Measurements from ENCODE around the gene HYAL3. TPM values are rescaled to one million over a fixed set of nuclear protein-coding genes. Genes with fewer than 3 reads are reported as not detected.
"Not testable (repeated sequence)": the region's sequence is repeated elsewhere in the genome, so short reads cannot be mapped to it uniquely, and the experiment has no call there.

Gene HYAL3
- total RNA-seq, 1 donor from 2014 or later = 12.5 TPM

DNA sequence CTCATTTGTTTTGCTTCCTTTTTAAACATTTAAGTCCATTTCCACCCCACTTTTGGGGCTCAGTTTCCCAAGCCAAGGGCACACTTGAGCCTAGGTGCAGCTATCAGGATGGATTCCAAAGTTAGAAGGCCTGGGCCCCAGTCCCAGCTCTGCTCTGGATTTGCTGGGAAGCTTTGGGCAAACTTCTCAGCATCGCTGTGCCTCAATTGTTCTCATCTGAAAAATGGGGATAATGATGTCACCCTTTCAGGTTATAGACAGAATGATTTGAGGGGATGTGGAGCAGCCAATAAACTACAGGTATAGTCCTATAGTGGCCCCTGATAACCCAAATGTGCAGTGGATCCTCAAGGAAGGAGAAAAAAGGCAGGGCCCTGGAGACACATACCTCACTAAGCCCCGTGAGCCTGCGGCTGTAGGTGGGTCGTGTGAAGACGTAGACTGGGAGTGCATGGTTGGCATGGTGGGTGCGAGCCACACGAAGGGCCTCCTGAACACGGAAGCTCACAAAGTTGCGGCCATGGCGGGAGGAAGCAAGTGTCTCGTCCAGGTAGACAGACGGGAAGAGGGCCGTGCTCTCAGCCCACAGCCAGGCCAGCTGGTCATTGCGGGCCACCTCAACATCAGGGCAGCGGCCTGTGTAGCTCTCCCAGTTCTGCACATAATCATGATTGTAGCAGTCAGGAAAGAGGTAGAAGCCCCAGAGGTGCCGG lies 20.1 kb upstream of the HYAL3 start:
- intact Hi-C loops (cut with micrococcal nuclease) = no loop called here

DNA sequence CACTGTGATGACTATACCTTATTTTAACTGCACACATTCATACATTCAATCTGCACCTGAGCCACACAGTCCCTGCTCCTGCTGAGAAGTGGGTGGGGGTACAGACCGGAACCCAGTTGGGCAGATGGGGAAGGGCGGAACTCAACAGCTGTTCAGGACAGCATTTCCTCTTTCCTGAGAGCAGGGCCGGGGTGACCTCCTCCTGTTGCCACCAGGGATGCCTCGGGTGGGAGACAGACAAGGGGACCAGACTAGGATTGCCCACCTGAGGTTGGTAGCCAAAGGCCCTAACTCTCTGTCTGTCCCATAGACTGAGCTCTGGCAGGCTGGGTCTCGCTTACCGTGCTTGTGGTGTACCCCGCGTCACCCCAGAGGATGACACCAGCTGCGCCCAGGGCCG lies 19.4 kb upstream of the HYAL3 start:
- intact Hi-C loops (cut with micrococcal nuclease) = no loop called here

DNA sequence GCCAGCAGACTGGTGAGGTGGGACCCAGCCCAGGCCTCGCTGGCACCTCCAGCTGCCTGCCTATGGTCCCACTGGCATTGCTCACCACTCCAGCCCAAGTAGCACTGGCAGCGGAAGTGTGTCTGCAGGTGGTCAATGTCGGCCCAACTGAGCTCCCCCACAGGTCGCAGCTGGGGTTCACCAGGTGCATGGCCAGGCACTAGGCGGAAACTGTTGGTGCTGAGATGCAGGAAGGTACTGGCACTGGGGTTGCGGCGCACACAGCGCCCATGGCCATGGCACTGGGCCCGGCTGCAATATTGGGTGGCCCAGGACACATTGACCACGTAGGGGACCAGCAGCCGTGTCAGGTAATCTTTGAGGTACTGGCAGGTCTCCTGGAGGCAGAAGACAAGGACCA lies 19.0 kb upstream of the HYAL3 start:
- intact Hi-C loops (cut with micrococcal nuclease) = no loop called here

DNA sequence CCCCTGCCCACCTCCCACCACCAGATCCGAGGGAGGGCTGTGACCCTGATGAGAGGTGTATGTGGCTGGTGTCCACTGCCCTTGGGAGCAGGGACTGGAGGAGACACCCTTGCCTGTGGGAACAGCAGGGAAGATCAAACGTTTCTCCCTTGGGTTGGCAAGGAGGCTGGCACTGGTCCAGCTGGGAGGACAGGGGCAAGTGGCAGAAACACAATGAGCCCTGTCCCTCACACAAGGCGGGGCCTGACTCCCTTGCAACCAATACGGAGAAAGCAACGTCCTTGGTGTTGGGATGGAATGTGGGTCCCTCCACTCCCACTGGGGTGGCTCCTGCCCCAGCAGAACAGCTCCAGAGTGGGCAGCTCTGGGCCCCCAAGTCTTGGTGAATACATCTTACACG lies 18.1 kb upstream of the HYAL3 start:
- intact Hi-C loops (cut with micrococcal nuclease) = no loop called here

DNA sequence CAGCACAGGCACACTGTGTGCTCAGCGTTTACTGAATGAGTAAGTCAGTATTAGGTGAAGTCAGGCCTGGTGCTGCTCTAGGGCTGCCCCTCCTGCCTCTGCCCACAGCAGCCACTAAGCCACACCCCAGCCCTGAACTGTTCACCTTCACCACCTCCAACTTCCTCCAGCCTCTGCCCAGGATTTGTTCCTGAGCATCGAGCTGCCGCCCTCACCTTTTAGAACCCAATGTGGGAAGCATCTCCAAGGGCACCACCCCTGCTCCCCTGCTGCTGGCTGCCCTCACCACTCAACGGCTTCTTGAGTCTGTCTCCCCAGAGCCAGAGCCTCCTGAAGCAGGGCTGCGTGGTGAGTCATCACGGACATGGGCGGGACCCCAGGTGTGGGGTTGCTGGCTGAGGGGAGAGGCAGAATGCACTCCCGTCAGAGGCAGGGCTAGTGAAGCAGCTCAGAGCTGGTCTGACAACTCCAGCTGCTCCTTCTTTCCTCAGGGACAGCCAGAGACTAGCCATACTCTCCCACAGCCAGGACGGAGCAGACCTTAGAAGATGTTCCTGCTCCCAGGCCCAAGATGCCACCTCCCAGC lies 17.5 kb upstream of the HYAL3 start:
- intact Hi-C loops (cut with micrococcal nuclease) = no loop called here

DNA sequence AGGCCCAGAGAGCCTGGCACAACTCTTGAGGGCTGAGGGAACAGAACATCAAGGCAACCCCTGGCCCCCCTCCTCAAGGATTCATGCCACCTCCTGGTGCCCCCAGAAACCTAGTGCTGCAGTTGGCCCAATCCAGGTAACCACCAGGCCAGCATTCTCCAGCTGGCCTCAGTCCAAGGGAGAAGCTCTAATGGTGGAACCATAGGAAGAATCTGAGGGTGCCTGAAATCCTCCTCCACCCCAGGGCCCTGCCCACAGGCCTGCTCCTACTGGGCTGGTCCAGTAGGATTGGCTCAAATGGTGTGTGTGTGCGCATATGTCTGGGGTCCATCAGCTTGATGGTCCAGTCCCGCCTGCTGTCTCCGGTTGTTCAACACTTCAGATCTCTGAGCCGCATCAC lies 15.6 kb upstream of the HYAL3 start:
- intact Hi-C loops (cut with micrococcal nuclease) = no loop called here

DNA sequence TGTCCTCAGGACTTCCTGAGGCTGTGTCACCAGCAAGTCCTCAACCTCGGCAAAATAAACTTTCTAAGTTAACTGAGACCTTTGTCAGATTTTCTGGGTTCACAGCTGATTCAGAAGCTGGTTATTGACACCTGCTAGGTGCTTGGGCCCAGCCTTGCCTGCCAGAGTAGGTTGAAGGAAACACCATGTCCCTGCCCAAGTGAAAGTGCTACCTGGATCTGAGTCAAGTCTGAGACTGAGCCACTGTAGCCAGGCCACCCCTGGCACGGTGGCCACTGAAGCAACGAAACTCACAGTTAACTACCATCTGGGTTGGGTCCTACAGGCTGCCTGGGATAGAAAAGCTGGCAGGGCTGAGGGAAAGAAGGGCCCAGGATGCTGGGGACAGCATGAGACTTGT lies 15.1 kb upstream of the HYAL3 start:
- intact Hi-C loops (cut with micrococcal nuclease) = no loop called here

DNA sequence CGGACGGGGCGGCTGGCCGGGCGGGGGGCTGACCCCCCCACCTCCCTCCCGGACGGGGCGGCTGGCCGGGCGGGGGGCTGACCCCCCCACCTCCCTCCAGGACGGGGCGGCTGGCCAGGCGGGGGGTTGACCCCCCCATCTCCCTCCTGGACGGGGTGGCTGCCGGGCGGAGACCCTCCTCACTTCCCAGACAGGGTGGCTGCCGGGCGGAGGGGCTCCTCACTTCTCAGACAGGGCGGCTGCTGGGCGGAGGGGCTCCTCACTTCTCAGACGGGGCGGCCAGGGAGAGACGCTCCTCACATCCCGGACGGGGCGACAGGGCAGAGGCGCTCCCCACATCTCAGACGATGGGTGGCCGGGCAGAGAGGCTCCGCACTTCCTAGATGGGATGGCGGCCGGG lies 12.8 kb upstream of the HYAL3 start:
- intact Hi-C loops (cut with micrococcal nuclease) = not testable (repeated sequence)

DNA sequence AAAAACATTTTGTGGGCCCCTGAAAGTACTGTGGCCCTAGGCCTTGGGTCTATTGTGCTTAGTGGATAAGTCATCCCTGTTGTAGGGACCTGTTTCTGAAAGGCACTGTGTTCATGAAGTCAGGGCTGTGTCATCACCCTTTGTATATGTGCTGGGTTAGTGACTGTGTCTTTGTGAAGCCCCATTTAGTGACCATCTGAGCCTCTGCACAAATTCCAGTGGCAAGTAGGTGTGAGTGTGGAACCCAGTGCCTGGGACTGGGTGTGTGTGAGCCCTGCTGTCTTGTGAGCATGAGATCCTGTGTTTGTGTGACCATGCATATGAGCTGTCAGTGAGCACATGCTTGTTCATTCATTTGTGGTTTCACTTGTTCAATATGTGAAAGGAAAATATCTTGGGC lies 5.4 kb upstream of the HYAL3 start:
- intact Hi-C loops (cut with micrococcal nuclease) = no loop called here

DNA sequence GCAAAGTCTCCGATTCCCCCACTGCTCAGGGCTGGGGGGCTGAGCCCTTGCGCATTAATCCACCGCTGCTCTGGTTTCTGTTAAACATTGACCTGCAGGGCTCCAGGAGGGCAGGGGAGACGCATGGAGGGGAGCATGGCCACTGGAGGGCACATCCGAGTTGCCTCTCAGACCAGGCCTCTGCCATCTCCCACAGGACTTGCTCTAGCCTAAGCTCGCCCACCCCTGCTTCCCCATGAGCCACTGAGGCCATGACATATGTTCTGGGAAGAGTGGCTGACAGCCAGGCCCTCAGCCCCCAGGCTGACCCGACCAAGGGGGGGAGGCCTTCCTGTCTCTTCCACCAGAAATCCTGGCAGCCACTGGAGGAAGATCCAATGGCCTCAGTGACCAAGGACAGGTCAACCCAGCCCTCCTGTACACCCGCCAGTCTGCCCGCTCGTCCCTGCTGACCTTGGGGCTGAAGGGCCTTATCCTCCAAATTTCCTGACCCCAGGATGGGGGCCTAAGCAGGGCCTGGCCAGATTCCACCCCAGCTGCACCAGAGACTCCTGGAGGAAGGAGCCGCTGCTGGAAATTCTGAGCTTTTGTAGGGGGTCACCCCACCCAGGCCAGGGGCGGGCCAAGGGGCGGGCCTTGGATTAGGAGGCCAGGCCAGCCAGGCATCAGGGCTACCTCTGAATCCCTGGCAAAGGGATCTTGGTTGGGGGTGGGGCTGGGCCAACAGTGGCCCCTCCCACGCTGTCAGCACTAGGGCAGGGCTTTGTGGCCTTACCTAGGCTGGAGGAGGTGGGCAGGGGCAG lies 4.0 kb upstream of the HYAL3 start, which contains the start of gene HYAL1:
HYAL1 (minus strand) TSS at position 562 of the 803 bp plus-strand sequence. CDS start 618 bp downstream, outside the sequence.
- intact Hi-C loops (cut with micrococcal nuclease) = no loop called here

DNA sequence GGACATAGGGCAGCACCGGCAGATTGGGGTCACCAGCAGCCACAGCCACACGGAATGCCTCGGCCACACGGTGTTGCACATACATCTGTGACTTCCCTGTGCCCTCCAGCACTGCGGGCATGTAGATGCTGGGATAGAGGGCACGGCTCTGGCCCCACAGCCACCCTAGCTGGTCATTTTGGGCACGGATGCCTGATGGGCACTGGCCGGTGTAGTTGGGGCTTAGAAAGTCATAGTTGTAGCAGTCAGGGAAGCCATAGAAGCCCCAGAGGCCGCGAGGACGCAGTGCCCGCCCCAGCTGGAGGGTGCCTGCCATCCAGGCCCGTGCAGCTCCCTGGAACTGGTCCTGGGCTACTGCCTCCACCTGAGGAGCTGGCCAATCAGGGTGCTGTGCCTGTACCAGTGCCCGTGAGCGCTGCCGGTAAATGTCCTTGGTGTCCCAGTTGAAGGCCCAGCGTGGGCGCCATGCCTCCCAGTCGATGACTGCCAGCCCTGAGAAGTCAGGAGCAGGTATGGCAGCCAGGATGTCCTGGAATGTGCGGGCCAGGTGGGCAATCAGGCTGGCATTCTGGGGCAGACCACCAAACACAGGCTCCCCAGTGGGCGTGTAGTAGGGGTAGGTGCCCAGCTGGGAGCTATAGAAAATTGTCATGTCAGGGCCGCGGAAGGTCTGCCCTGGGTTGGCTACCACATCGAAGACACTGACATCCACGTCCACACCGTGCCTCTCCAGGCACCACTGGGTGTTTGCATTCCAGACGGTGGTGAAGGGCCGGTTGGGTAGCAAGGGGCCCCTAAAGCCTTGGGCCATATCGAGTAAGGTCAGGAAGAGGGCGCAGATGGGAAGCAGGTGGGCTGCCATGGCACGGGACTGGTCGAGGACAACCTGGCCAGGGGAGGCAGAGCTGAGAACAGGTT lies 3.1 kb upstream of the HYAL3 start:
- intact Hi-C loops (cut with micrococcal nuclease) = no loop called here

DNA sequence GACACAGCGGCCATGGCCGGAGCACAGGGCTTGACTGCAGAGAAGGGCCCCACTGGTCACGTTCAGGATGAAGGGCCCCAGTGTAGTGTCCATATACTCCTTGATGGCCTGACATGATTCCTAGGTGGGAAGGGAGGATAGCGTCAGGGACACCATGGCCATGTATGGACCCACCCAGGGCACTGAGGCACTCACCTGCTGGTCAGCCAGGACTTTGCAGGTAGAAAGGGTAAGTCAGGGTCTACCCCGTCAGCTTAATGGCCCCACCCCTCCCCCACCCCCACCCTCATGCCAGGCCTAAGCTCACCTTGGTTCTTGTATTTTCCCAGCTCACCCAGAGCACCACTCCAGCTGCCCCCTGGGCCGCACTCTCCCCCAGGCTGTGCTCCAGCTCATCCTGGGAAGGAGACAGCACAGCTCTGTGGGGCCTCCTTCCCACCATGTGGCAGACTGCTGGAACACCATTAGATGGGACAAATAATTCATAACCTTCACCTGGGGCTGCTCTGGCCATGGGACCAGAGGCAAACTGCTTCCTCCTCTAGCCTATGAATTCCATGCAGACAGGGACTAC lies 1.6 kb upstream of the HYAL3 start:
- intact Hi-C loops (cut with micrococcal nuclease) = loop anchor here (1.0 kb wide), 2 partner anchors 8 to 10 kb away; partner anchors contain the start of gene IFRD2

DNA sequence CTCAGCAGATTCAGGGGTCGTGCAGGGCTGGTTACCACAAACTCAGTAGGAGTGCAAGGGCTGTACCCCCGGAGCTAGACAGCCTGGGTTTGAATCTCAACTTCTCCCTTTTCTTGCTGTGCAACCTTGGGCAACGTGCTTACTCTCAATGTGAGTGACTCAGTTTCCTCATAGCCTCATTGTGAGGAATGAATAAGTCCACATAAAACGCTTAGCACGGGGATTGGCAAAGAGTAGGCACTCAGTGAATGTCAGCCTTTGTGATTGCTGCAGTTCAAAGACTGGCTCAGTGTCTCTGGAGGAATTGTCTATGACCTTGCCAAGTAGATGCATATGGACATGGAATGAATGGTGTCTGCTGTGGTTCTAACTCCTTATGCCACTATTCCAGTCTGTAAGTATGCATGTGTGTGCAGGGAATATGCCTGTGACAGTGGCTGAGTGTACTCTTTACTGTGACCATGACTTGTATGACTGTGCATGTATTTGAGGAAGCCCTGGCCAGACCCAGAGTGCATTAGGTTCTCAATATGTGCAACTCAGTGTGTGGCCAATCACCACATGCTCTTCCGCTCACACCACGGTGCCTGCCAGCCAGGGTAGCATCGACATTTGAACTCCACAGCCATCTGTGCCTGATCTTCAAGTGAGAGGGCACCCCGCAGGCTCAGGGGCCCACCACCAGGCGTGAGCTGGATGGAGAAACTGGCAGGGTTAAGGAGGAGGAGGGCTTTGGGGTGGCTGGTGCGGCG lies 900 bp upstream of the HYAL3 start:
- intact Hi-C loops (cut with micrococcal nuclease) = loop anchor here (1.0 to 10.0 kb wide), 29 partner anchors 8 to 1859 kb away; partner anchors contain the start of genes AMIGO3, APEH, ARIH2 and CCDC51

DNA sequence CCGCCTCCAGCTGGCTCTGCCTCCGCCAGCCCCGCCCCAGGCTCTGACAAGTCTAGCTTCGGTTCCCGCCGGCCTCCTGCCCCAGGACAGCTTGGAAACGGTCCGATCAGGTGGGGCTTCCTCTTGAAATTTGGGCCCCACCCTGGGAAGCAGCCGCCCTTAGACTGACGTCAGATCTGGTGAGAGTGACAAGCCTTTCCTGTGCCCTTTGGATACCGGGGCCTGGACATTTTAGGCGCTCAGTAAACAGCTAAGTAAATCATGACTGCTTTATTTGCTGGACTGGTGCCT lies 378 bp upstream of the HYAL3 start:
- intact Hi-C loops (cut with micrococcal nuclease) = loop anchor here (1.0 to 10.0 kb wide), 27 partner anchors 22 to 1859 kb away; partner anchors contain the start of genes AMIGO3, APEH, ARIH2 and CCDC51

DNA sequence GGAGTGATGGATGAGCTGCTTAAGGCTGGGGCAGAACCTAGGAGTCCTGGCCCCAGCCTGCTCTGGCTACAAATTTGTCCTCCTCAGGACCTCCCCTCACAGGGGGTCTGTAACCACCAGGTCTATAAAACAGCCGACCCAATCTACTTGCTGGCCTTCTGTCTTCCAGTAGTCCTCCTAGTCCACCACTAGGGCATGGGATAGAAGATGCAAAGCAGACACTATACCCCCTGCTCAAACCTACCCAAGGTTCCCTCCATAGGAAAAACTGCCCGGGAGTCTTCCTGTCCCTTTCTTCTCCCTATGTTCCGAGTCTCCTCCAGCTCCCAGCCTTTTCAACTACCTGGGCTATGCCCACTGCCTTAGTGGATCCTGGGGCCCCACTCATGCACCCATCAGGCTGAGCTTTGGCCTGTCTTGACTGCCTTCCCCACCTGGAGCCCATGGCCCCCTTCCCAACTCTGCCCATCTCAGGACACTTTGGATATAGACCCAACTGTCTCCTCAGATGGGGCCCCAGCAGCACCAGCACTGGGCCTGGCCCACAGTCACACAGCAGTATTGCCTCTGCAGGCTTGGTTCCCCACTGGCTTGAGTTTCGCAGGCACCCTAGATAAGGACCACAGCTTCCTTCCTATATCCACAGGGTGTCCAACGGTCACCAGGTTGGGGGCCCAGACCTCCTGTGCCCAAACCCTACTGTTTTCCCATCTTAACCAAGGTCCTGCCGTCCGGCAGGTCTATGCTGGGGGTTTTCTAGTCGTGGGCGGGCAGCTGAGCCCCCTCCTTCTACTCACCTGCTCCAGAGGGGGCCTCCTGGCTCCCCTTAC lies 1.1 kb downstream of the HYAL3 start:
- intact Hi-C loops (cut with micrococcal nuclease) = loop anchor here (1.0 to 10.0 kb wide), 13 partner anchors 67 to 1857 kb away; partner anchors contain the start of genes ARIH2, CCDC51, CISH and DAG1

DNA sequence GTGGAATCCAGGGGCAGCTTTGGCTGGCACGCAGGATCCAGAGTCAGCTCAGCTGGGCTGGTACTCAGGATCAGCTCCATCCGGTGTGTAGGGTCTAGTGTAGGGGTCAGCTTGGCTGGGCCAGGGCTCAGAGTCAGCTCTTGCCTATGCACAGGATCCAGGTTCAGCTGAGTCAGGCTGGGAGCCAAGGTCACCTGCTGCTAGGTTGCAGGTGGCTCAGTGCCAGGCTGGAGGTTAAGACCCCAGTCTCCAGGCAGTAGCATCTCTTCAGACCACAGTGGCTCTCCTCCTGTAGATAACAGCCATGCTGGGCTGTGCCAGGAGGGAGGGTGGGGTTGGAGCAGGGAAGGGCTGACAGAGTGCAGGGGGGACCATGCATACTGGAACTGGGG lies 1.8 kb downstream of the HYAL3 start:
- intact Hi-C loops (cut with micrococcal nuclease) = loop anchor here (5.0 to 10.0 kb wide), 5 partner anchors 440 to 1380 kb away; partner anchors contain the start of genes ARIH2, DAG1, IMPDH2 and NDUFAF3

DNA sequence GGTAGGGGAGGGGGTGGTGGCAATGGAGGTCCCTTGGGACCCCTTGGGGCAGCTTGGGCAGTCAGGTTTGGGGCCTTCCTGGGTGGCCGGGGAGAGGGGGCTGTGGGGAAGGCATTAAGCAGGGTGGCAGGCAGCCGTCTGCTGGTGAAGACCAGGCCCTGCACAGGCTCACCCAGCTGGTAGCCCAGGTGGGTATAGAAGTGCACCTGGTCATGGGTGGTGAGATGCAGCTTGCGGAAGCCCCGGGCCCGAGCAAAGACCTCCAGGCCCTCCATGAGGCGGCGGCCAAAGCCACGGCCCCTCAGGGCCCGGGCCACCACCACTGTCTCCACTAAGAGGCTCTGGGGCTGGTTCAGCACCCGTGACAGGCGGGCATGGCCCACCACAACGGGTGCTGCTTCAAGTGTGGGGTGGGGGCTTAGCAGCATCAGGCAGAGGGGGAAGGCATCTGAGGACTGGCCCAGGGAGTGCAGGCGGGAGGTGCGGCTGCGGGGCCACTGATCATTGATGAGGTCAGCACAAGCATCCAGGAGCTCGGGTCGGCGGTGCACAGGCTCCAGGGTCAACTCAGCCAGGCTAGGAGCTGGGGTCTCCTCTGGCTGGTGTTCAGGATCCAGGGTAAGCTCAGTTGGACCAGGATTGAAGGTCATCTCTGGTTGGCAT lies 2.4 kb downstream of the HYAL3 start:
- intact Hi-C loops (cut with micrococcal nuclease) = loop anchor here (5.0 to 10.0 kb wide), 5 partner anchors 440 to 1380 kb away; partner anchors contain the start of genes ARIH2, DAG1, IMPDH2 and NDUFAF3
